ENCODE measurements around the gene ZMYND15.

Gene ZMYND15

DNA sequence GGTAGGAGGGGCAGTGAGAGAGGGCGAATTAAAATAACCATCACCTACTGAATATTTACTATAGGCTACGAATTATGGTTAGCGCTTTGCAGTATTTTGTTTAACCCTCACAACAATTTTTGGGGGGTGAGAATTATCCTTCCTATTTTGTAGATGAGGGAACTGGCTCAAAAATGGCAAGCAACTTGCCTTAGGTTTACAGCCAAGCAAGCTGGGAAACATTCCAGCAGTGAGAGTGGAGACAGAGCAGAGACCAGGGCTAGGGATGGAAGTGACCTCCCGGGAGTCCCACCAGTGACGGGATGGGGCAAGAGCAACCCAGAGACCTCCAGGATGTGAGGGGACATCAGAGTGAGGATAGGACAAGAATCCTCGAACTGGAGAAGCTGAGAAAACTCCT, 46.9 kb downstream of the ZMYND15 start:
- no peak for DNase-seq (ENCODE audit: low read depth)

DNA sequence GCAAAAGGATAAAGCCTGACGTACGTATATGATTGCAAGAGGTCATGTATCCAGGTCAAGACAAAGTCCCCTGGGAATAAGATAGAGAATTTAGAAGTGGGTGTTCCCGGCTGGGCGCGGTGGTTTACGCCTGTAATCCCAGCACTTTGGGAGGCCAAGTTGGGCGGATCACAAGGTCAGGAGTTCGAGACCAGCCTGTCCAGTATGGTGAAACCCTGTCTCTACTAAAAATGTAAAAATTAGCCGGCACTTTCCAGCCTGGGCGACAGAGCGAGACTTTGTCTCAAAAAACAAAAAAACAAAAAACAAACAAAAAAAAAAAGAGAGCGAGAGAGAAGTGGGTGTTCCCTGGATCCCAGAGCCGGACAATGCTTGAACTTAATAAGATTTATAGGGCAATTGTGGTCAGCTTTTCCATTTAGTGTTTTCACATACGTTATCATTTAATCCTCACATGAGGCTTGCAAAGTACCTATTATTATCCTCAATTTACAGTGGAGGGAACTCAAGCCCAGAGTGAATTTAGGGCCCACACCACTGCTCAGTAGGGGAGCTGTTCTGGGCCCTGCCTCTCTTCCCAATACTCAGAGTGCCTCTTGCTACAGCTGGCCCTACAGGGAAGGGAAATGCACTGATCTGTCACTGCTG, 48.6 kb downstream of the ZMYND15 start:
- no peak for DNase-seq (ENCODE audit: low read depth)

DNA sequence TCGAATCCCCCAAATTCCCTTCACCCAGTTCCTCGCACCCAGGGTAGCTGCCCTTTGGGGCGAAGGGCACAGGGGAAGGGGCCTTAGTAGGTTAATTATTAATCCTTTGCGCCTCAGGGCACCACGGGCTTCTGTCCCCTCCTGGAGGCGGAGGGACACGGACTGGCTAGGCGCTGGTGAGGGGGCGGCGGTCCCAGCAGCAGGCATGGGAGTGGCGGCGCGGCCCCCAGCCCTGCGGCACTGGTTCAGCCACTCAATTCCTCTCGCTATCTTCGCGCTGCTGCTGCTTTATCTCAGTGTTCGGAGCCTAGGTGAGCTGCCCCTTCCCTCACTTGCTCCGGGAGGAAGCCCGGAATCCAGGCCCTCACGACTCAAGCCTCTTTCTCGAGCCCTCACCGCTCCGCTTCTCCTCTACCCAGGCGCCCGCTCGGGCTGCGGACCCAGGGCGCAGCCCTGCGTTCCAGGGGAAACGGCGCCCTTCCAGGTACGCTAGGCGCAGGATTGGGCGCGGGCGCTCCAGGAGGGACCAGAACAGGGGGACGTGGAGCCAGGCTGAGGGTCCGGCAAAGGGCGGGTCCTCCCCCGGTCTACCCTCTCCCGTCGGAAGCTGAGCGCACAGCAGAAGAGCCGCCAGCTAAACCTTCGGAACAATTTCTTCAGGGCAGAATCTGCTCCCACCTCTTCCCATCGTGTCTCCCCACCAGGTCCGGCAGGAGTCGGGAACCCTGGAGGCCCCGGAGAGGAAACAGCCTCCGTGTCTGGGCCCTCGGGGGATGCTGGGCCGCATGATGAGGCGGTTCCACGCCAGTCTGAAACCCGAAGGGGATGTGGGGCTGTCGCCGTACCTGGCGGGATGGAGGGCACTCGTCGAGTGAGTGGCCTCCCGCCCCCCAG, 49.4 kb downstream of the ZMYND15 start, which contains the start of gene GLTPD2:
TSS of gene GLTPD2 (plus strand) at position 158 of the 894 bp plus-strand sequence. CDS start at position 206, 48 bp downstream.
- no peak for DNase-seq (ENCODE audit: low read depth)

DNA sequence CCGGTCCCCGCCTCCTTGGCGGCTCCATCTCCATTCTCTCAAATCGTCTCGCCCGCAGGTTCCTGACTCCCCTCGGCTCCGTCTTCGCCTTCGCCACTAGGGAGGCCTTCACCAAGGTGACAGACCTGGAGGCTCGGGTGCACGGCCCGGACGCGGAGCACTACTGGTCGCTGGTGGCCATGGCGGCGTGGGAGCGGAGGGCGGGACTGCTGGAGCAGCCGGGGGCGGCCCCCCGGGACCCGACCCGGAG, 50.0 kb downstream of the ZMYND15 start:
- DNase-seq (ENCODE audit: low read depth), result no peak

DNA sequence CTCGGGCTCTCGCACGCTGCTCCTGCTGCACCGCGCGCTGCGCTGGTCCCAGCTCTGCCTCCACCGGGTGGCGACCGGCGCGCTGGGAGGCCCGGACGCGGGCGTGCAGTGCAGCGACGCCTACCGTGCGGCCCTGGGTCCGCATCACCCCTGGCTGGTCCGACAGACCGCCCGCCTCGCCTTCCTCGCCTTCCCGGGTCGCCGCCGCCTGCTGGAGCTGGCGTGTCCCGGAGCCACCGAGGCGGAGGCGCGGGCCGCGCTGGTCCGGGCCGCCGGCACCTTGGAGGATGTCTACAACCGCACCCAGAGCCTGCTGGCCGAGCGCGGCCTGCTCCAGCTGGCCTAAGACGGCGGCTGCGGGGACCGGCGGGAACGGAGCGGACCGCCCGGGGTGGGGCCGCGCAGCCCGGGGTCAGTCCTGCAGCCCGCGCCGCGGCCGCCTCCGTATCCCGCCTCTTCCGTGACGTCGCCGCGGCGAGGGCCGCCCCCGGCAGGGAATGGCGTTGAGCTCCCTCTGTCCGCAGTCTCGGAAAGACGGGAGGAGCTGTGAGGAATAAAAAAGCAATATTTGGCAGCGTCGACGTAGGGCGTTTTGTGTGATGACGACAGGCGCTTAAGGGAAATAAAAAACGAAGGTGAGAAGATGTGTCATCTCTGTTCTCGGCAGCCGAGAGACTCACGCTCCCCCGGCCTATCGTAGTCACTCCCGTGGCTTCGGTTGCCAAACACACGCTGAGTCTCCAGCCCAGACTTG, 50.5 kb downstream of the ZMYND15 start:
- peak; percentile 97 for DNase-seq (ENCODE audit: low read depth)

DNA sequence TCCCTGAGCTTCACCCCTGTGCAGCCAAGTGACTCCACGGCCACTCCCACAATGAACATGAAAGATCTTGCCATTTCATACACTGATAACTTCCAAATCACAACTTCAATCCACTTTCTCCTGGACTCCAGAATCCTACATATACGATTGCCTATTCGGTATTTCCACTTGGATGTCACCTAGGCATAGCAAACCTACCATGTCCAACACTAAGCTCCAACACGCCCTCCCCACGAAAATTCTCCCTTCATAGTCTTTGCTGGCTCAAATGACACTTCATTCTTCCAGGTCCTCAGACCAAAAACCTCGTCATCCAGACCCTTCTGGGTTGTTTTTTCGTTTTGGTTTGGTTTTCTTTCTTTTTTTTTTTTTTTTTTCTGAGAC, 51.1 kb downstream of the ZMYND15 start:
- no peak for DNase-seq (ENCODE audit: low read depth)

DNA sequence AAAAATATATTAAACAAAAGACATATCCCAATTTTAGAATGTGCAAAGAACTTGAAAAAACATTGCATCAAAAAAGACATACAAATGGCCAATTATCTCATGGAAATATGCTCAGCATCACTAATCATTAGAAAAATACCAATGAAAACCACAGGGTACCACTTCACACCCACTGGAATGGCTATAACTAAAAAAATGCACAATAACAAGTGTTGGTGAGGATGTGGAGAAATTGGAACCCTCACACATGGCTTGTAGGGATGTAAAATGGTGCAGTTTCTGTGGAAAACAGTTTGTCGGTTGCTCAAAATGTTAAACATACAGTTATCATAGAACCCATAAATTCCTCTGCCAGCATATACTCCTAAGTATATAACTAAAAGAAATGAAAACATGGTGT, 55.5 kb downstream of the ZMYND15 start:
- no peak for DNase-seq (ENCODE audit: low read depth)
